T1000 (cell line): ENCODE results near the gene TSHZ2.
"Not testable (repeated sequence)": the region's sequence is repeated elsewhere in the genome, so short reads cannot be mapped to it uniquely, and the experiment has no call there.

Experiments
- DNase-seq: peaks from one replicate; lab custom pipeline; 2025; ENCODE audit warnings: mixed read lengths; lab: John Stamatoyannopoulos, UW

Gene TSHZ2

DNA sequence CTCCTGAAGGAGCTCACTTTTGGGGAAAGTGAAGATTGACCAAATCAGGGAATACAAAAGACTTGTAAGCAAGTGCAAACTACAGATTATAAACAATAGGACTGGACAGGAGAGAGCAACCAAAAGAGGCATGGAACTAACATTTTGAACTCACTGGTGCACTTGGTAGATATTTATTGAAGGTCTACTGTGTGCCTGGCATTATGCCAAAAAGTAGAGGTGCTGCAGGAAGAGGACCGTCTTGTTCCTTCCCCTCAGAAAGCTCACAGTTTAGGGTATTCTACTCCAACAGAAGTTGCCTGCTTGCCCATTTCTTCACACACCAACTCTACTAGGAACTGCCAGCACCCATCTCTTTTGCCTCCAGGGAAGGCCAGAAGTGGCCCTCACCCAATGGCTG lies 10.0 kb upstream of the TSHZ2 start:
- DNase-seq = no peak

DNA sequence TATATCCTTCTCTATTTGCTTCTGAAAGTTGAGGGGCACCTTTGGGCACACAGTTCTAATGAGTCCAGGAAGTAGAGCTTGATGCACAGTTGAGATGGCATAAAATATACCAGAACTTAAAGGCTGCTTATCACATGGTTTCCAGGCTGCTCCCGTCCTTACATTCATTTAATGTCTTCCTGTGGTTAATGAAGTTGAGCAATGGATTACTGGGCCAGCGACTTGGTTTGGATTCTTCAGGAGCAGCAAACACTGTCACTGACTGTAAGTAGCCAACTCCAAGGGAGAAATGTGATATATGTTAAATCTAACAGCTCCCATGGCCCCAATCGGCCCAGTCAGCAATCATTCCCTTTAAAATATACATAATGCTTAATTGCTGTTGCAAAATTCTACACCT lies 9.0 kb upstream of the TSHZ2 start:
- DNase-seq = no peak

DNA sequence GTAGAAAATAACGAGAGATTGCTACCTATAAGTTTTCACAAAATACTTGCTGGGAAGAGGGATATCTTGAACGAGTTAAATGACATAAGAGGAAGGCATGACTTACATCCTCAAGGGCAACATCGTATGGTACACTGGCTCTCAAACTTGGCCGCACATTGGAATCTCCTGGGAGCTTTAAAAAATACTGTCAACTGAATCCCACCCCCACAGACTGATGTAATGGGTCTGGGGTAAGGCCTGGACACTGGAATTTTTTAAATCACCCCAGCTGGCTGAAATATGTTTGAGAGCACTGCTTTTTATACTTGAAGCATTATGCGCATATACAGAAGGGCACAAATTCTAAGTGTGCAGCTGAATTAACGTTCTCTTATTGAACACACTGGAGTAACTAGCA lies 8.0 kb upstream of the TSHZ2 start:
- DNase-seq = no peak

DNA sequence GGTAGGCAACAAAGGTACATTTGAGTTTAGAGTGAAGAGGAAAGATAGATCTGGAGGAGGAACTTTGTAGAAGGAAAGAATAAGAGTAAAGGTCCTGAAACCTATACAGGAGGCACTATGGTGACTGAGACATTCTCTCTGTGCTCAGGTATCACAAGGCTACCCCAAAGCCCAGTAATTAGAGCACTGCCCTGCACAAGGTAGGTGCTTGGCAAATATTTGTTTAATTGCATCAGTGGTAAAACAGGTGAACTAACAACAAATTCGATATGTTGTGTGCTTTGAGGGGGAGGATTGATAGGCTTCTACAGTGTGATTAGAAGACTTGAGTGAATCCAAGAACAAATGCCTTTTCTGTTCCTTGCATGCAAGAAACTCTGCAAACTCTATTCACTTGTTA lies 6.8 kb upstream of the TSHZ2 start:
- no peak for DNase-seq

DNA sequence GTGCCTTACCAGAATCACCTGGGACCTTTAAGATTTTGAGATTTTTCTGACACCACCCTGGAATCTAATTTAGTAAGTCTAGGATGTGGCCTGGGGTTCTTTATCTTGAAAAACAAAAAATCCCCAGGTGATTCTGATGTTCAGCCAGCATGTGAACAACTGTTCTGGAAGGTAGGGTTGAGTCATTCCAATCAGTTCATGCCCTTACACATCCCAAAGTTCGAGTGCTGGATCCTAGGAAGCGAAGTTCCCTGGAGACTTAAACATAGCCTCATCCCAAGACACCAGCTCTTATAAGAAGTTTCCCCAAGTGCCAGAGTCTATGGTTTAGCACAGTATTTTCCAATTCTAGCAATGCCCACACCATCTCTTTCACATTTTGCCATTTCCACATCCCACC lies 6.3 kb upstream of the TSHZ2 start:
- no peak for DNase-seq

DNA sequence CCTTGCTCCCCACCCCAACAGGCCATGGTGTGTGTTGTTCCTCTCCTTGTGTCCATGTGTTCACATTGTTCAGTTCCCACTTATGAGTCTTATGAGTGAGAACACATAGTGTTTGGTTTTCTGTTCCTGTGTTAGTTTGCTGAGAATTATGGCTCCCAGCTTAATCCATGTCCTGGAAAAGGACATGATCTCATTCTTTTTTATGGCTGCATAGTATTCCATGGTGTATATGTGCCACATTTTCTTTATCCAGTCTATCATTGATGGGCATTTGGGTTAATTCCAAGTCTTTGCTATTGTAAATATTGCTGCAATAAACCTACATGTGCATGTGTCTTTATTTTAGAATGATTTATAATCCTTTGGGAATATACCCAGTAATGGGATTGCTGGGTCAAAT lies 5.6 kb upstream of the TSHZ2 start:
- DNase-seq = not testable (repeated sequence)

DNA sequence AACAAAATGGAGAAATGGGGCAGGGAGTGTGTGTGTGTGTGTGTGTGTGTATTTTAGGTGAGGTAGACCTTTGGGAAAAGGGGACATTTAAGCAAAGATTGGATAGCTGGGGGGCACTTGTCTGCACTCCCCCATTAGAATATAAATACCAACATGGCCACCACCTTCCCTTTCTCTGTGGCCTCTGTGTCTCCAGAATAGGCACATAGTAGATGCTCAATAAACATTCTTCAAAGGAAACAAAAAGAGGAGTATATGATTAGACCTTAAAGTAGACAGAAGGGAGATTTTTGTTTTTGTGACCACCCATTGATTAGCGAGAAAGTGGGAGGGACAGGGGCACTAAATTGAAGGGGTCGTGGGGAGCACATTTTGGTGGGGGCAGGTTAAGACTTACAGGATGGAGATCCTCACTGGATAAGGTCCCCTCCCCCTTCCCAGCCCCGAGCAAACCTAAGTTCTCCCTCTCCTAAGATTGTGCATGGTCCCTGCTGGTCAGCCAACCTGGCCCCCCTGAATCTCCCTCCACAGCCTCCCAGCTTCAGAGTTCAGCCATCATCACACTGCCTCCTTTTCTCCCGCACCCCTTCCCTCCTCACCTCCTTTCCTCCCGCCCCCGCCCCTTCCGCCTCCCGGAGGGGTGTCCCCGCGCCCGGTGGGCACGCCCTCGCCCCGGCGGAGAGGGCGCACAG lies 514 bp upstream of the TSHZ2 start:
- no peak for DNase-seq

DNA sequence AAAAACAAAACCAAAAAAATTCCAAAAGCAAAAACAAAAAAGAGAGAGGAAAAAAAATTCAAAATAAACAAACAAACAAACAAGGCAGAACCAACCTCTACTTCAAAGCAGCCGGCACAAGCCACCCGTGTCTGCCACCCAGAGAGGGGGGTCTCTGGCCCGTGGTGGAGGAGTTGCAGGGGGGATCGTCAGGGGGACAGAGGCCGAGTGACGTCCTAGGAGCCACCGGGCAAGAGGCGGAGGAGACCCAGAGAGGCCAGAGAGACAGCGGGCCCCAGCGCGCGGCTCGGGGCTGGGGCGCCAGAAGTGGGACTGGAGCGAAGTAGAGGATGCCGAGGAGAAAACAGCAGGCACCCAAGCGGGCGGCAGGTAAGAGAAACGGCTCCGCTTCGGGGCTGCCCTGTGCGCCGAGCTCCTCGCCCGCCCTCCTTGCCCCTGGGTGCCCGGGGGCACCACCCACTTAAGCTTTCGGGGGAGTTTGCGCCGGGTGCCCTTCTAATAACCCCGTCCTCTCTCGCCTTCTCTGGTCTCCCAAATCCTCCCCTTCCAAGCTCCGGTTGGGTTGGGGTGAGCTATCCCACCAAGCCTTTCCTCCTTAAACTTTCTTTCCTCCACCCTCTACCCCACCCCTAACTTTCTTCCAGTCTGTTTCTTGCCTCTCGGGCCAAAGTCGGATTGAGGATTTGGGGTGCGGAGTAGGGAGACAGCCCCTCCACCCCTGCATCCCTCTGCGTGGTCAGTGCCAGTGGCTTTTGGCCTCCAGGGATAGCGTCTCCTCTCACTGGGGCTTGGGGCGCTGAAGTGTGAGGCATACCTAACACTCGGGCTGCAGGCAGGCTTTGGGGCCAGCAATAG lies 1.0 kb downstream of the TSHZ2 start:
- DNase-seq = no peak

DNA sequence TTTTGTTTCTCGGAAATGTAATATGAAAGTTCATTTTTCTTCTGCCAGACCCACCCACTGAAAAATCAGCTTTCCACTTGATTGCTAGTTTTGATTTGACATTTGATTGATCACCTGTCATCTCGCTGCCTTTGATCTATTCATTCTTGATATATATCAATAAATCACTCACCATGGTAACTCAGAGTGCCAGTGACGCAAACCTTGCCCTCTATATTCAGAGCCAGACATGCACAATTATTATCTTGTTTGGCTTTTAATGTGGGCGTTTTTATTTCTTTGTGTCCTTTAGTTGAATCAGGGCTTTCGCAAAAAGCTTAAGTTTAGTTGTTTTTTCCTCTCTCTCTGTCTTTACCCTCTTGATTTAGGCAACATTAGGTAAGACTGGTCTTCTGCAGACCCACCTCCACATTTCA lies 2.0 kb downstream of the TSHZ2 start:
- DNase-seq = no peak

DNA sequence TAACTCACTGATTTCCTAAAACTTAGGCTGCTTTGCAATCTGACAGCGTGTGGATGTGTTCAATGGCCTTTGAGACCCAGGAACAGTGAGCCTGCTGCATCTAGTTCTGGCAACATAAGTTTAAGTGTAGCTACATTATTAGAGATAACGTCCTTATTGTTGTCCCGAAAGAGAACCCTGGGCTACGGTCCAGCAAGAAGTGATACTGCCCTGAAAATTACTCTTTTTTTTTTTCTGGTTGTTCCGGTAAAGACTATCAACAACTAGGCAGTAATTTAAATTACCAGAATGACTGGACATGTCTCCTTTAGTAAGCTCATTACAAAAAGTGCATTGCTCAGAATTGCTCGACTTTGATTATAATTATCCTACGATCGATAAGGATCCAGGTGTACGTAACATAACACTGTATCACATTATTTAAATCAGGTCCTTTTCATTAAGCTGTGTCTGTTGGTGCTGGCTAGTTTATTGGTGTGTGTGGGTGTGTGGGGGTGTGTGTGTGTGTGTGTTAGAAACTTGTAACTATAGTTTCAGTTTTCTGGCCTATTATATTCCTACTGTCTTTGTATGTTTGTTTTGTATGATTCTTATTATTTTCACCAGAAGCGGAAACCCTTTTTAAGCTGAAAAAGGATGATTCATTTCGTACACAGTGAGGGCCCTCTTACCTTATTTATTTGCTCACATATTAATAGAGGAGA lies 3.0 kb downstream of the TSHZ2 start:
- no peak for DNase-seq

DNA sequence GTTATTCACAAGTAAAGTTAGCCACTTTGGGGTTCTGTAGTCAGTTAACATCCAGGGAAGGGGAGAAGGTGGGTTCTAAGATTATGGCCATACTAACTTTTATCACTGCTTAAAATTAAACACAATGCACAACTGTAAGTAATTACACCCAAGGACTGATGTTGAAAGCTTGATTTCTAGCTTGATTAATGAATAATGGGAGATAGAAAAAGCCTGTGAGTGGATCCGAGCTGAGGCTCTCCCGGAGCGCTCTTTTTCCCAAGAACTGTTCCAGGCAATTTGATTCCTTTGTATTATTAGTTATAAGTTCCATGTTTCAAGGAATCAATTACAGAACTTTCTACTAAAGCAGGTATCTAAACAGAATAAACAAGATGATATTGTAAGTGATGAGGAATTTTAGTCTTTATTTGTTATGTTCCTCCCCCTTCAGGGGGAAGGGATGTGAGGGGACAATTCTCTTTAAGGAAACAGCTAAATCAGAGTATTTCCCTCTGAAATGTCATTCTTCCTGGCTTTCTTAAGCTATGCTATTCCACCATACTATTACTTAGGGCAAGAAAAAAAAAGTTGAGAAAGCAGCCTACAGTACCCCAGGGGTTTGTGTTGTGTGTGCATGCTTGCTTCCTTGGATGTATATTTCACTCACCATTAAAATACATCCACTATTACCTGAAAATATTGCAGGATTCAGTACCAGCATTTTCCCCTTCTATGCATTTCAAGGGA lies 3.8 kb downstream of the TSHZ2 start:
- no peak for DNase-seq

DNA sequence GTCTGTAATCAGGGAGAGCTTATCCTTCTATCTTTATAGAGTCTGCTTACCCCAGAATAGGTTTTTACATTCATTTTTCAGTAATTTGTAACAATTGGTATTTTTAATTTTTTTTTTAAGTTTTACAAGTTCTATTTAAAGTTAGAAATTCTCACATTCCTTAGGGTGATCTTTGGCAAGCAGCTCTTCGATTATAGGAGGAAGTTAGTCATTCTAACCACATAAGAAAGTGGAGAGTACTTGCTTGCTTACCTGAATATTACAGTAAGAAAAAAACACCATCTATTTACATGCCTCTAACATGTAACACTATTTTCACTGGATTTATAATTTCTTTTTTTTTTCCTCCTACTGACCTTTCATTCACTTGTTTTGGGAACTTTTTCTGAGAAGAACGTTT lies 6.7 kb downstream of the TSHZ2 start:
- no peak for DNase-seq

DNA sequence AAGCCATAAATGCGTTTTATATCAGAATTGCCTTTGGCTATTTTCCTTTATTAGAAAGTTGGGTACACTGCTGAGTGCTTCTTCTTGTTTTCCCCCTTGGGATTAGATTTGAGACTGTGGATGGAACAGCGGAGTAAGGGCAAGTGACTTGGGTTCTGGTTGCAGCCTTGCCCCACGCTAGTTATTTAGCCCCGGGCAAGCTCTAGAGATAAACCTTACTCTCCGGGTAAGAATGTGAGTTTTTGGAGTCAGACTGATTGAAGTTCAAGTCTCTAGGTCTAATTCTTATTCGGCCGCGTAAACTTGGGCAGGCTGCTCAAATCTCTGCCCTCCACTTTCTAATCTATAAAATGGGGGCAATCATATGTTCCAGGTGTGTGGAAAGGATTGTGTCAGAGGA lies 8.9 kb downstream of the TSHZ2 start:
- DNase-seq = no peak

DNA sequence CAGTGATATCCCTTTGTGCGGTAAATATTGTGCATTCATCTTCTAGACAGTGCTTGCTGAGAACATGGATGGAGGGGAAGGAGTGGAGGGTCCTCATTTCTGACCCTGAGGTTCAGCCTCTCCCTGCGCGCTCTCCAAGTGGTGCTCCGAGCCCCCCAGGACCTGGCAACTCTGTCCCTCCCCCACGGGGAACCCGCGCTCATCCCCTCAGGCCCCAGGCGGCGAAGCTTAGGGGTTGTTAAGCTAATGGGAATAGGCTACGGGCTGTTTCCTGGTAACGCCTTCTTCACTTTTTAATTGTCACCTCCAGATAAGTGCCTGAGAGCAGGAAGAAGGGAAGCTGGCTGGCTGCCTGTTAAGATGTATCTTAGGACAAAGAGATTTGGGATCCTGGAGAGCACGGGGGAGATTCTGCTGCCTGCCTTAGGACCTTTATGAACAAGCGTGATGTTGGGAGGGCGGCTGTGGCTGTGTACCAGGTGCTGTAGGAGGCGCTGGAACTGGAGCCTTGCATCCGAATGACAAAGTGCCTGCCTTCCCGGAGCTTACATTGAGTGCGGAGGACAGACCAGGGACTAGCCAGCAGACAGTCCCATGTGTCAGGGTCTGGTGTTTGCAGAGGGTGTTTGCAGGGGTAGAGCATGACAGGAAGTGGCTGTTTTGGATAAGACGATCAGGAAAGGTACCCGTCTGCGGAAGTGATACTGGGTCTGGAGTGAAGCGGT lies 11.7 kb downstream of the TSHZ2 start:
- no peak for DNase-seq

DNA sequence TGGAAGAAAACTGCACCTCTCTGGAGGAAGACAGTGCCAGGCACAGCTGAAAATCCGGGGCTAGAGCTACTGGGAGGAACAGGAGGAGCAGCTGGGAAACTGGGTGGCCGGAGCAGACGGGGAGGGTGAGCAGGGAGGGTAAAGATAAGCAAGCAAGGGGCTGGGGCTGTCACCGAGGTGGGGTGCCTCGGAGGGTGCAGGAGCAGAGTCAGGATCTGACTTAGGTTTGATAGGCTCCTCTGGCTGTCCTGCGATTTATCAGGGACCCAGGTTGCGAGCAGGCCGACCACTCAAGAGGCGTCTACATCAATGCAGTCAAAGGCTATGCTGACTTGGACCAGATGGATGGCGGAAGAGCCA lies 12.3 kb downstream of the TSHZ2 start:
- DNase-seq = no peak

DNA sequence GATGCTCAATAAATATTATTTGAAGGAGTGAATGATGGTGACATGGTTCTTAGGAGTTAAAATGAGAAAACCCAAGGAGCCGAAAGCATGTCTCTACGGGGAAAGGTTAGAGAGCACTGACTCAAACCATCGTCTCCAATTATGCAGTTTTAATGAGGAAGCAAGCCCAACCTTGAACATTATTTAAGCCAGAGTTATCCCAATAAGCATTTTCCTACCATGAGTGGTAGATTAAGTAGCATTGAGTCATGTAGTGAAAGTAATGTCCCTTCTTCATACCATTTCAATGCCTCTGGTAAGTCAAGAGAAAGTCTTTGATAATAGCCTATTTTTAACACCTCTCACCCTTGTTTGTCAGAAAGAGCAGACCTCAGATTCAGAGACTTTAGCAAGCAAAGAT lies 13.5 kb downstream of the TSHZ2 start:
- no peak for DNase-seq

DNA sequence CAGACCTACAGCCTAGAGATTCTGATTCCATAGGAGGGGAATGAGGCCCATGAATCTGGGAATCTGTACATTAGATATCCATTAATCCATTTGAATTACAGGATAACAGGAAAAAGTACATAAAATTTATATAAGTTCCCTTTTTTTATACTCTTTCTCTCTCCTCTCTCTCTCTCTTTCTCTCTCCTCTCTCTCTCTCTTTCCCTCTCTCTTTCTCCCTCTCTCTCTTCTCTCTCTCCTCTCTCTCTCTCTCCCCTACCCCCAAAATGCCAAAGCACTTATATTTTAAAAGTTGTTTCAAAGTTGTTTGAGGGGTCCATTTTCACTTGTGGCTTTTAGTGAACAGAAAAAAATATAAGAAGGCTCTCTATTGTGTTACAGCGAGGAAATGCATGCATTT lies 15.1 kb downstream of the TSHZ2 start:
- DNase-seq = no peak

DNA sequence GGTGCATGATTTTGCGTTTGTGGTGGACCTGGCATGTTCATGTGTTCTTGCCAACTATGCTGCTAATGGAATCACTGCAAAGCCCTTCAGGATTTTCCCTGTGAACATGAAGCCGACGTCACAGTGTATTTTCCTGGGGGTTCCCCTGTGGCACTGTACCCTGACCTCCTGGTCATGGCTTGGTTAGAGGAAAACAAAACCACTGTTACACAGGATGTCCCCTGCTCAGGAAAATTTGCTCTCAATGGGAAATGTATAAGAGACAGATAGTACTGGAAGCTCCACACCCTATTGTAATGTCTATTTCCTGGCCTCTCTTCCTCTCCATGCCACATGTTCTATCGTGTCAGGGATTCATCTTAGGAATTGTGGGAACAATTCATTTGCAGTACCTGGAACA lies 19.7 kb downstream of the TSHZ2 start:
- DNase-seq = no peak

DNA sequence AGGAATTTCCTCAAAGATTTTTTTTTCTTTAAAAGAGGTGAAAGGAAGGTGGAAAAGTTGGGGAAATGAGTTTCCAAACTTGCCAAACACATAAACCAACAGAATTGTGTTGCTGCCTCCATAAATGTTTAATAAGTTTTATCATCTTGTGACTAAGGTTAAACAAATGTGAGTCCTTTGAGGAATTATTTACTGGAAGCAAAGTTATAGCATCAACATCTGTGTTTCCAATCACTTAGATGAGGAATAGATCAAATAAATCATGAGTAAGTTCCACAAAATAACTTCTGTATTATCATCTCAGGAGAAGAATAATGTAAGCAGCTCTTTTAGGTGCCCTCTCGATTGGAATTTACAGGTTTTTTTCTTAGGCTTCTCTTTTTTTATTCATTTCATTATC lies 20.5 kb downstream of the TSHZ2 start:
- no peak for DNase-seq

DNA sequence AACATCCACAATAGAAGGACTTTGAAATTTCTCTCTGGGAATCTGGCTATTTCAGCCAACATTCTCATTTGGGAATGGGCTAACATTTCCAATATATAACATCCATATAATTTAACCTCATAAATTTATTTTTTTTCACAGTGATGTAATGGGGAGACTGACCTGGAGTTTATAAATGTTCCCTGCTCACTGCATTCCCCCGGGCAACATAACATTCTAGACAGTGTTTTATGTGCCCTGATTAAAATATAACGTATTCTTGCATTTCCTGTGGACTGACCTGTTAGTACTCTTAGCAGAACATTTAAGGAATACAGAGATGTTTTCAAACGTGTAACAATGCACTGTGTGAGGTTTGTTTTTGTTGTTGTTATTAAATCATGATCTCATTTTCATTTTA lies 20.9 kb downstream of the TSHZ2 start:
- no peak for DNase-seq

DNA sequence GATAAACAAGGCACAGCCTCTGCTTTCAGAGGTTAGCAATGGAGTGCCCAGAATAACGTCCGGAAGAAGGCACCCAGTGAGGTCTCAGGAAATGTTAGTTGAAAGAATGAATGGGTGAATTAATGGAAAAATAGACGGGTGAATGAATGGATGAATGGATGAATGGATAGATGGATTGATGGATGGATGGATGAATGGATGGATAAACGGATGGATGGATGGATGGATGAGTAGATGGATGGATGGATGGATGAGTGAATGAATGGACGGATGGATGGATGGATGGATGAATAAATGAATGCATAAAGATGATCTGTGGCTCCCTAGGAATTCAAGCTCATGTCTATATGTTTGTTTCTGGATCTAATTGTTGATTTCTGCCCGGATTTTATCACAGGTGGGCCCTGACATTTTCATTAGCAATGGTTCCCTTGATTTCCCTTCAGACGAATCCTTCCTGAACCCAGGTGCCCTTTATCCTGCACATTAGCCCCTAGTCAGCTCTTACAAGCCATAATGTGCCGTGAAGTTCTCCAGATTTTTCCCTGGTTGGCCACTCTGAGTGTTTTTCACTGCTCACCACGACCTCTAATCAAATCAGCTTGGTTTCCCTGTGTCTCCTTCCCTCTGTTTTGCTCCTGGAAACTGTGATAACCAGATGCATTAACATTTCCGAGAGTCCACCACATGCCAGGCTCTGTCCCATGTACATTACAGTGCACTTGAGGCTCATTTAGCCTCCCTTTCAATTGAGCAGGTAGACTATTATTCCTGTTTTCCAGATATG lies 22.2 kb downstream of the TSHZ2 start:
- no peak for DNase-seq
